ENCODE measurements around the gene PSRC1.

- no peak for TF ChIP-seq CTCF (conservative IDR thresholded peaks at IDR 0.05; ENCODE audit: low read length)
- no peak for TF ChIP-seq EZH2phosphoT487 (IDR thresholded peaks at IDR 0.05; ENCODE audit: borderline replicate concordance)
Measured at GRCh38 chr1:109243860-109244552, 38.9 kb downstream of the PSRC1 start.
